Ectodermal cell (in vitro differentiated cells): Measurements from ENCODE around the gene SLC10A6.

Experiments
- H3K27ac ChIP-seq: 2 replicates; pipeline ENCODE4 v1.7.0; 2013; ENCODE audit warnings: mild to moderate bottlenecking, low read depth, low read length; ENCODE audit not compliant: insufficient read depth, poor library complexity, severe bottlenecking
- H3K27me3 ChIP-seq: 2 replicates; pipeline ENCODE4 v1.7.0; 2013; ENCODE audit warnings: mild to moderate bottlenecking, low read length; ENCODE audit not compliant: insufficient read depth, control insufficient read depth, poor library complexity, severe bottlenecking
- H3K36me3 ChIP-seq: one replicate; pipeline ENCODE4 v1.7.0; 2013; ENCODE audit warnings: low read length; ENCODE audit not compliant: control insufficient read depth, insufficient read depth
- H3K4me1 ChIP-seq: one replicate; pipeline ENCODE4 v1.7.0; 2013; ENCODE audit warnings: low read length; ENCODE audit not compliant: control insufficient read depth, insufficient read depth
- H3K4me3 ChIP-seq: 2 replicates; pipeline ENCODE4 v1.7.0; 2013; ENCODE audit warnings: low read depth, low read length, control low read depth; ENCODE audit not compliant: insufficient read depth
- H3K9me3 ChIP-seq: 2 replicates; pipeline ENCODE4 v1.7.0; 2013; ENCODE audit warnings: mild to moderate bottlenecking, low read length, moderate library complexity; ENCODE audit not compliant: control insufficient read depth
- WGBS, 2 experiments: methylation state at CpG; one replicate each; pipeline ENCODE4 v1.1.7; 2013; ENCODE audit warnings: missing lambda C conversion rate in 2 of 2; 5-methylcytosine and 5-hydroxymethylcytosine counted together

SLC10A6 gene

DNA sequence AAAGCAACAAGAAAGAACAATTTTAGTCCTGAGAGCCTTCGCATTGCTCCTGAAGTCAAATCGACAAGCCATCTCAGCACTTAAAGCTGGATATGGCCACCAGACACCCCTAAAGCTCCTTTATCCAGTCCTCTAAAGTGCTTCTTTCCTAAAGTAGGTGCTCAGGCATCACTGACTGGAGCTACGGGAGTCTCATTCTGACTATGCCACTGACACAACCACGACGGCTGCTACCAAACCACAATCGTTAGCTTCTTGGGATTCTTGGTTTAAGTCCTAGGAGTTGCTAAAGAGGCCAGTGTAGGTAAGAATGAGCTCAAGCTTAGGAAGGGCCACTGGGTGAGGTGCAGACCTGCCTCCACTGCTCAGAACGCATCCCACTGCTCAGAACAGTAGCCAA lies 1.0 kb downstream of the SLC10A6 start:
- no peaks in the 10 kb centered on the region for H3K9me3 ChIP-seq
- no peaks in the 10 kb centered on the region for H3K4me1 ChIP-seq
- no peaks in the 10 kb centered on the region for H3K36me3 ChIP-seq
- H3K4me3 ChIP-seq, result no peak overlapping the region
- 79 to 81% methylated on average over 7 of the region's 7 CpGs for WGBS, 2 experiments
- no peaks in the 10 kb centered on the region for H3K27me3 ChIP-seq
- H3K27ac ChIP-seq, result no peak overlapping the region

DNA sequence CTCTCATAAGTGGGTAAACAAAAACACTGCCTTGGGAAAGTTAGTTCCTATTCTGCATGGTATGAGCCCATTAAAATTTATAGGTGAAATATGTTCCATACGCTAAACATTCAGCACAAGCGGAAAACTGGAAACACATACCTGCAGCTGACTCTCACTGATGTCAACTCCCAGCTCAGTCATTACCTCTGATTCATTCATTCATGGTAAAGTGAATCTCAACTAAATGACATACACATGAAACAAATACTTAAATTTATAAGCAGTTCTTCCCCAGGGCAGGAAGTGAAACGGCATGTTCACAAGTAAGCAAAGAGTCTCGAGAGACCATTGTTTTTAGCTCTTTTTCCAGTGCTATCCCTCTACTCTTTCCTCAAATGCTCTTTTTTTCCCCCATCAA lies 1.6 kb downstream of the SLC10A6 start:
- no peaks in the 10 kb centered on the region for H3K36me3 ChIP-seq
- H3K27ac ChIP-seq, result no peak overlapping the region
- no peaks in the 10 kb centered on the region for H3K9me3 ChIP-seq
- H3K4me3 ChIP-seq, result no peak overlapping the region
- no peaks in the 10 kb centered on the region for H3K4me1 ChIP-seq
- H3K27me3 ChIP-seq, result no peaks in the 10 kb centered on the region
- WGBS, 2 experiments, result 92 to 95% methylated on average over 4 of the region's 4 CpGs

DNA sequence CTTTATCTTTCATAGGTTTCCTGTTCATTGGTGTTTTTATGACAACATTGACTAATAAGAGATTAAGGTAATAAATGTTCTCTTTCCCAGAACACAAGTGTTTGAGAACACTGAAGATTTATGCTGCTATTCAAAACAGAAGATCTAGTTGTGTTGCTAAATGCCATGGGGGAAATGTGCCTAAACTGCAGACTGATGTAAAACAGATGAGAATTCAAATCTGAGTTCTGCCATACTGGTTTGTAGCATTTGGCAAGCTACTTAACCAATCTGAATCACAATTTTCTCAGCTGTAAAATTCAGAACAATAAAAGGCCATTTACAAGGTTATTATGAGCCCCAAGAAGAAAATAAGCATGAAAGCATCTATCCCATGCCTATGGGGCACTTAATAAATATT lies 2.3 kb downstream of the SLC10A6 start:
- Histone ChIP-seq H3K27me3 (no peaks in the 10 kb centered on the region), H3K4me3 (no peak overlapping the region), H3K27ac (no peak overlapping the region), H3K36me3 (no peaks in the 10 kb centered on the region), H3K9me3 (no peaks in the 10 kb centered on the region), H3K4me1 (no peaks in the 10 kb centered on the region)

- WGBS, 2 experiments, result 95 to 97% methylated on average over 5 of the region's 5 CpGs
These were observed 3.6 kb downstream of the SLC10A6 start for GRCh38 chr4:86845593-86845992.

GRCh38 chr4:86841309-86841708 lies 7.9 kb downstream of the SLC10A6 start:
- Histone ChIP-seq H3K4me3 (no peak overlapping the region), H3K36me3 (no peaks in the 10 kb centered on the region), H3K9me3 (no peaks in the 10 kb centered on the region), H3K27me3 (no peaks in the 10 kb centered on the region), H3K4me1 (no peaks in the 10 kb centered on the region), H3K27ac (no peak overlapping the region)
- 82 to 100% methylated on average over 1 of the region's 1 CpG for WGBS, 2 experiments

More at GRCh38 chr4:86845593-86845992, 3.6 kb downstream of the SLC10A6 start:
- Histone ChIP-seq H3K4me3 (no peak overlapping the region), H3K36me3 (no peaks in the 10 kb centered on the region), H3K27me3 (no peaks in the 10 kb centered on the region), H3K9me3 (no peaks in the 10 kb centered on the region), H3K4me1 (no peaks in the 10 kb centered on the region), H3K27ac (no peak overlapping the region)

- 100% methylated on average over 1 of the region's 1 CpG for WGBS, 2 experiments
- H3K27ac ChIP-seq, result no peak overlapping the region
- no peaks in the 10 kb centered on the region for H3K36me3 ChIP-seq
- no peaks in the 10 kb centered on the region for H3K27me3 ChIP-seq
- no peaks in the 10 kb centered on the region for H3K9me3 ChIP-seq
- H3K4me1 ChIP-seq, result no peaks in the 10 kb centered on the region
- no peak overlapping the region for H3K4me3 ChIP-seq
These were observed 8.3 kb downstream of the SLC10A6 start for GRCh38 chr4:86840858-86841257.

GRCh38 chr4:86837691-86838503 lies 11.3 kb downstream of the SLC10A6 start:
- no peak overlapping the region for H3K4me3 ChIP-seq
- 87 to 94% methylated on average over 5 of the region's 5 CpGs for WGBS, 2 experiments
- H3K27me3 ChIP-seq, result no peaks in the 10 kb centered on the region
- no peaks in the 10 kb centered on the region for H3K4me1 ChIP-seq
- no peaks in the 10 kb centered on the region for H3K36me3 ChIP-seq
- no peaks in the 10 kb centered on the region for H3K9me3 ChIP-seq
- H3K27ac ChIP-seq, result no peak overlapping the region

GRCh38 chr4:86835677-86836076 lies 13.5 kb downstream of the SLC10A6 start:
- Histone ChIP-seq H3K36me3 (no peaks in the 10 kb centered on the region), H3K27ac (no peak overlapping the region), H3K4me1 (no peaks in the 10 kb centered on the region), H3K27me3 (no peaks in the 10 kb centered on the region), H3K4me3 (no peak overlapping the region), H3K9me3 (no peaks in the 10 kb centered on the region)
- WGBS, 2 experiments, result 90 to 91% methylated on average over 1 to 3 of the region's 3 CpGs

DNA sequence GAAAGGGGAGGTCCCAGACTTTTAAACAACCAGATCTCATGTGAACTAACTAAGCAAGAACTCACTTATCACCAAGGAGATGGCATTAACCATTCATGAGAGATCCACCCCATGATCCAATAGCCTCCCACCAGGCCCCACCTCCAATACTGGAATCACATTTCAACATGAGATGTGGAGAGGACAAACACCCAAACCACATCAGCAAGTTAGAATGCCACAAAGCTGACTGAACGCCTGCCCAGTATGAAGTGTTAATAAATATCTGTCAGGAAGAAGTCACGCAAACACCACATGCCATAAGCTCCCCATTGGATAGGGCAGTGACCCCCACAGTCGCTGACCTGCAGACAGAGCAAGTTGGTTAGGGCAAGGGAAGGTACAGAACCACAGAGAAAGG lies 14.3 kb downstream of the SLC10A6 start:
- Histone ChIP-seq H3K27ac (no peak overlapping the region), H3K36me3 (no peaks in the 10 kb centered on the region), H3K4me1 (no peaks in the 10 kb centered on the region), H3K9me3 (no peaks in the 10 kb centered on the region), H3K27me3 (no peaks in the 10 kb centered on the region), H3K4me3 (no peak overlapping the region)
- WGBS, 2 experiments, result 97 to 98% methylated on average over 3 of the region's 3 CpGs

- Histone ChIP-seq H3K4me1 (no peaks in the 10 kb centered on the region), H3K4me3 (no peak overlapping the region), H3K27ac (no peak overlapping the region), H3K9me3 (no peaks in the 10 kb centered on the region), H3K36me3 (no peaks in the 10 kb centered on the region), H3K27me3 (no peaks in the 10 kb centered on the region)
- WGBS, 2 experiments, result 91 to 93% methylated on average over 1 of the region's 1 CpG
These were observed 15.6 kb downstream of the SLC10A6 start for GRCh38 chr4:86833615-86834014.
